GM19025 (cell line): ENCODE data around the gene EFNA4.

ENCODE experiments used
- ATAC-seq: cut with Tn5 transposase; IDR thresholded peaks from one replicate; pipeline ENCODE4 v1.9.1; 2021; ENCODE audit warnings: mild to moderate bottlenecking, low read depth, moderate library complexity; ENCODE audit not compliant: unreplicated experiment

EFNA4 gene

DNA sequence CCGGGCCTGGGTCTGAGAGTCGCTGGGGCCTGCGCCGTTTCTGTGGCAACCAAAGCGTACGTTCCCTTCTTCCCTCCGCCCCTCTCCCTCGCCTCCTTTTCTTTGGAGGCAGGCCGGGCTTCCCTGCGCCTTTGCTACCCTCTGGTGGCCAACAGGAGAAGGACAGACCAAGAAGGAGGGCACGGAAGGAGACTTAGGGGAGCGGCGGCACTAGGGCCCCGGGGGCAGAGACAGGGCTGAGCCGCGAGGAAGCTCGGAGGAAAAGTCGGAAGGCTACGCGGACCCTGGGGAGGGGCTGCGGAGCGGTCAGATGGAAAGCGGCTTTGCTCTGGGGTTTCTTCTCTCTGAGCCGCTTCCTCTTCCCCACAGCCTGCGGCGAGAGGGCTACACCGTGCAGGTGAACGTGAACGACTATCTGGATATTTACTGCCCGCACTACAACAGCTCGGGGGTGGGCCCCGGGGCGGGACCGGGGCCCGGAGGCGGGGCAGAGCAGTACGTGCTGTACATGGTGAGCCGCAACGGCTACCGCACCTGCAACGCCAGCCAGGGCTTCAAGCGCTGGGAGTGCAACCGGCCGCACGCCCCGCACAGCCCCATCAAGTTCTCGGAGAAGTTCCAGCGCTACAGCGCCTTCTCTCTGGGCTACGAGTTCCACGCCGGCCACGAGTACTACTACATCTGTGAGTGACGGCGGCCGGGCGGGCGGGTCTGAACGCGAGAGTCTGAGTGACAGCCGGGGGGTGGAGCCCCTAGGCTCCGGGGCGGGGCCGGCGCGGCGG, 21.4 kb downstream of the EFNA4 start:
- ATAC-seq, result peak; percentile 82

DNA sequence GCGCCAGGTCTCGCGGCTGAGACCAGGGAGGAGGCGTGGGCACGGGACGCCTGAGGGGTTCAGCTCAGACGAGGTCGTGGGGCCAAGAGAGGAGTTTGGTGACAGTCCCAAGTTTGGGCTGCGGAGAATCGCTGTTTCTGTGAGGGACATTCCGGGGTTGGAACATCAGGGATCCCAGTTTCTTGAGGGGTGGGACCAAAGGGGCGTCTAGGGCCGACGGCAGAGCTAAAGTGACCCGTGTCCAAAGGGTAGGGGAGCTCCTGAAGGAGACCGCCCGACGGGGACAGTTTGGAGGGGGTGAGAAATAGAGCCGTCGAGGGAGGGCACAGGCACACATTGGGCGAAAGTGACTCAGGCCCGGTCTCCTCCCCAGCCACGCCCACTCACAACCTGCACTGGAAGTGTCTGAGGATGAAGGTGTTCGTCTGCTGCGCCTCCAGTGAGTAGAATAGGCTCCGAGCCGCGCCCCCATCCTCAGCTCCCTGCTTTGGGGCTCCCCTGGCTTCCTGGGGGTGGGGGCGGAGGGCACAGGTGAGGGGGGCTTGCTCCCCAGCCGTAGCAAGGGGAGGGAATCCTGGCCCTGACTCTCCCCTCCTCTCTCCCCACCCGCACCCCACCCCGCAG, 22.1 kb downstream of the EFNA4 start:
- no peak for ATAC-seq

DNA sequence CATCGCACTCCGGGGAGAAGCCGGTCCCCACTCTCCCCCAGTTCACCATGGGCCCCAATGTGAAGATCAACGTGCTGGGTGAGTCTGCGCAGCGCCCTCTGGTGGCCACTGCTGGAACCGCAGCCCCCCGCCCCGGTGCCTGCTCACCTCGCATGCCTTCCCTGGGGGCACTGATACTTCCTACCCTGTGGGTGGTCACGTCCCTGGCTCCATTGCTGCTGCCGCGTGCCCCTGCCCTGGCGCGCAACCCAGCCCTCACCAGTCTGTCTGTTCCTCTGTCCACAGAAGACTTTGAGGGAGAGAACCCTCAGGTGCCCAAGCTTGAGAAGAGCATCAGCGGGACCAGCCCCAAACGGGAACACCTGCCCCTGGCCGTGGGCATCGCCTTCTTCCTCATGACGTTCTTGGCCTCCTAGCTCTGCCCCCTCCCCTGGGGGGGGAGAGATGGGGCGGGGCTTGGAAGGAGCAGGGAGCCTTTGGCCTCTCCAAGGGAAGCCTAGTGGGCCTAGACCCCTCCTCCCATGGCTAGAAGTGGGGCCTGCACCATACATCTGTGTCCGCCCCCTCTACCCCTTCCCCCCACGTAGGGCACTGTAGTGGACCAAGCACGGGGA, 22.7 kb downstream of the EFNA4 start:
- ATAC-seq, result no peak

DNA sequence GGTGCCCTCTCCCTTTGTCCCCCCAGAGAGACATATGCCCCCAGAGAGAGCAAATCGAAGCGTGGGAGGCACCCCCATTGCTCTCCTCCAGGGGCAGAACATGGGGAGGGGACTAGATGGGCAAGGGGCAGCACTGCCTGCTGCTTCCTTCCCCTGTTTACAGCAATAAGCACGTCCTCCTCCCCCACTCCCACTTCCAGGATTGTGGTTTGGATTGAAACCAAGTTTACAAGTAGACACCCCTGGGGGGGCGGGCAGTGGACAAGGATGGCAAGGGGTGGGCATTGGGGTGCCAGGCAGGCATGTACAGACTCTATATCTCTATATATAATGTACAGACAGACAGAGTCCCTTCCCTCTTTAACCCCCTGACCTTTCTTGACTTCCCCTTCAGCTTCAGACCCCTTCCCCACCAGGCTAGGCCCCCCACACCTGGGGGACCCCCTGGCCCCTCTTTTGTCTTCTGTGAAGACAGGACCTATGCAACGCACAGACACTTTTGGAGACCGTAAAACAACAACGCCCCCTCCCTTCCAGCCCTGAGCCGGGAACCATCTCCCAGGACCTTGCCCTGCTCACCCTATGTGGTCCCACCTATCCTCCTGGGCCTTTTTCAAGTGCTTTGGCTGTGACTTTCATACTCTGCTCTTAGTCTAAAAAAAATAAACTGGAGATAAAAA, 23.5 kb downstream of the EFNA4 start:
- no peak for ATAC-seq

DNA sequence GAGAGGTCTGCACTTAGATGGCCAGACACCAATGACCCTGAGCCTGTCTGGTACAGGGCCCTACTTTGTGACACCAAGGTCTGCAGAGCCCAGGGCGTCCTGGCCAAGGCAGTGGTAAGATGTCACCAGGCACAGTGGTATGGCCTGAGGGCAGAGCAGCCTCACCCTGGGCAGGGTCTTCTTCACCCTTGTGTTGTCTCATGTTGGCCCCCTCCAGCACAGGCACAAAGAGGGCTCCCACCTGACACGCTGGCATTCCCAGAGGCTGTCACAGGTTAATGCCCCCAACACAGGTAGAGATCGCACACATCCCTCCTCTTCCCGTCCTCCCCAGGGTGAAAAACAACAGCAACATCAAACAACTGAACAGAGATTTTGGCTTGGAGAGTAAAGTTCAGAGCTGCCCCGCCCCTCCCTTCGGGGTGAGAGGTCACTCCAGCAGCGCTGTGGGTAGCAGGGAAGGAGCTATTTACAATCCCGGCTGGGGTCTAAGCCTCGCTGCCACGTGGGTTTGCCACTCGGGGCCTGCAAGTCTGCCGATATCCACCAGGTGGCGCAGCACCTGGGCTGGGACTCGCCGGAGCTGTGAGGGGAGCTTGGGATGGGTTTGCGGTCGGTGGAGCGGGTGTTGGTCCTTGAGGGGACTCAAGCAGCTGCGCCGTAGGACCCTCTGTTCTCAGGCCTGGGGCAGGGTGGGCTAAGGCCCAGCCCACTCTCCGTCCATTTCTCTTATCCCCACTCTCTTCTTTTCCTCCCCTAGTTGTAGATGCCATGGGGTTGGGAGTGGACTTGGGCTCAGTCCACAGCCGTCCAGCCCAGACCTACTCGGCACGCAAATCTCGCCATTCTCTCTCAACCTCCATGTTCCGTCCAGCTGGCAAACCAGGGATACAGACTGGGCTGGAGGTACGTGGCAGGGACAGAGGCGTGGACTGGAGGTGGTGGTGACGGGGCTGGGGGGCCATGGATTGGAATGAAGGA, 27.8 kb downstream of the EFNA4 start:
- no peak for ATAC-seq

DNA sequence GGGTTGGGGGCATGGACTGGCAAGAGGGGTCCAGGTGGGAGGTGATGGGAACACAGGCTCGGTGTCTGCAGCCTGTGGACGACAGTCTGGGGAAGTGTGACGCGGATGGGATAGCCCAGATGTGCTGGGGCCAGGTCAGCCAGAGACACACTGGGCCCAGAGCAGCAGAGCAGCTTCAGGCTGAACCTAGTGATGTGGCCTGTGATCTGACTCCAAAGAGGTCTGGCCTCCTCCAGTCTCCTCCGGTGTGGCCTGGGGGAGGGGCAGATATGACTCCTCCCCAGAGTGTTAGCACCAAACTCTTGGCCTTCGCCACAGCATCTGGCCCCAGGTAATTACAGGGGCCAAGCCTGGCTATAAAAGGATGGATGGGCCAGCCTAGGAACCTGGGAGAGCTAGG, 28.6 kb downstream of the EFNA4 start:
- ATAC-seq, result no peak

DNA sequence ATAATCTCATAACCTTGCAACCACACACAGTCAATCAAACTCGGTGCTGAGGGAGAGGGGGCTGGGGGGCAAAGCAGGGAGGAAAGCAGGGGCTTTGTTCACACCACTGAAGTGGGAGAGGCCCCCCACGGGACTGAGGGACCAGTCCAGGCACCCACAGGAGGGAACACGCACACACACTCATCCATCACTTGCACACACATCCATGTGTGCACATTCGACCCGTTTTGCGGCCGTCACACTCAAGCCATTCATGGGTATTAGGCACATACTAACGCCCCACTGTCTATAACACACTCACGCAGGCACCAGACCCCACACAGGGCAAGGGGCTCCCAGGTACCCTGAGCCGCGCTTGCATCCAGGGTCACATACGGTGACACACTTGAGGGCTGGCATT, 29.1 kb downstream of the EFNA4 start:
- no peak for ATAC-seq

DNA sequence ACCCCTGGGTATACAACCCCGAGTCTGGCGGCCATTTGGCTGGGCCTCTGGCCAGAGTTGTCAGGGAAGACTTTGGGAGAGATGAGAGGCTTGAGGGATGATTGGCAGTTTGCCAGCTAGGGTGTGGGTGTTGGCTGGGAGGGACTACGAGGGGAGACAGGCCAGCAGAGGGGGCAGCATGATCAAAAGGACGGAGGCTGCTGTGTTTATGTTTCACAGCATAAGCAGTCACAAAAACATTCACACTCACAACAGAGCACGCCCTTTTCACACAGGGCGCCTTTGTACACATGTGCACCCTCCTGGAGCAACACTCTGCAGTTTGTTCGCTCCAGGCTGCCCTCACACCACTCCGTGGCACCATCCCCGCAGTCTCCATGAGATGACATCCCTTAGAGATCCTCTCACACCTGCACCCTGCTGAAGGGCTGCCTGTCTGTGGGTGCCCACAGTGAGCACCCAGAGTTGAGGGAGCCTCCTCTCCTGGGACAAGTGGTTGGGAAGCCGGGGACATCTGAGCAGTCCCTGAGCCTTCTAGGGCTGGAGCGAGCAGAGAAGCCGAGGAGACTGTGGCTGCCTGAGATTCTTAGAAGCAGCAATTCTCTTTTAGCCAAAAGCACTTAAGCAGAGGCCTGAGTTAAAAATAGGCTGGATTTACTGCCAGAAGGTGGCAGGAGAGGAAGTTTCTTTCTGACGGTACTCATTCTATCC, 30.5 kb downstream of the EFNA4 start:
- ATAC-seq, result no peak

DNA sequence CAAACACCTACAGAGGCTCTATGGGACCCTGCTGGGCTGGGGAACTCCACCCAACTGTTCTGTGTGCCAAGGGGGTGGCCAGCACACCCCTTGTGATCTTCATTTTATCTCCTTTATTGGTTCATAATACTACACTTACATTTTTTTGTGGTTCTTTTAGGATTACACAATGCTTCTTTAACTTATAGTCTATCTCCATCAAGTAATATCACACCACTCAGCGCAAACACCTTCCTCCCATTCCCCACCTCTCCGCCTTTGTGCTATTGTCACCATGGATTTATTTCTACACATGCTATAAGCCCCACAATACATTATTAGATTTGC, 31.0 kb downstream of the EFNA4 start:
- ATAC-seq, result no peak

DNA sequence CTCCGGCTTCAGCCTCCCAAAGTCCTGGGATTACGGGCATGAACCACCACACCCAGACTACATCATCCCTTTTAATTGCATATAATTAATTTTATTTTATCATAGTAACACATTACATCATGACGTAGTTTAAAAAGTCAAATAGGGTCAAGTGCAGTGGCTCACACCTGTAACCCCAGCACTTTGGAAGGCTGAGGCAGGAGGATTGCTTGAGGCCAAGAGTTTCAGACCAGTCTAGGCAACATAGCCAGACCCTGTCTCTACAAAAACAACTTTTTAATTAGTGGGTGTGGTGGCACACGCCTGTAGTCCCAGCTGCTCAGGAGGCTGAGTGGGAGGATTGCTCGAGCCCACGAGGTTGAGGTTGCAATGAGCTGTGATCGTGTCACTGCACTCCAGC, 35.8 kb downstream of the EFNA4 start:
- ATAC-seq, result no peak

DNA sequence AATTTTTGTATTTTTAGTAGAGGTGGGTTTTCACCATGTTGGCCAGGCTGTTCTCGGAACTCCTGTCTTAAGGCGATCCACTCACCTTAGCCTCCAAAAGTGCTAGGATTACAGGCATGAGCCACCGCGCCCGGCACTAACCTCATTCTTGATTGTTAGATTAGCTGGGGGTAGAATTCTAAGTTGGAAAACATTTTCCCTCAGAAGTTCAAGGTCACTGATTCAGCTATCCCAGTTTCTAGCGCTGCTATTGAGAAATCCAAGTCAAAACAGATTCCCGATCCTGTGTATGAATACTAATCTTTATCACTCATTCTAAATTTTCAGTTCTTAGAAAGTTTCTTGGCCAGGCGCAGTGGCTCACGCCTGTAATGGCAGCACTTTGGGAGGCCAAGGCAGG, 39.8 kb downstream of the EFNA4 start:
- ATAC-seq, result no peak

DNA sequence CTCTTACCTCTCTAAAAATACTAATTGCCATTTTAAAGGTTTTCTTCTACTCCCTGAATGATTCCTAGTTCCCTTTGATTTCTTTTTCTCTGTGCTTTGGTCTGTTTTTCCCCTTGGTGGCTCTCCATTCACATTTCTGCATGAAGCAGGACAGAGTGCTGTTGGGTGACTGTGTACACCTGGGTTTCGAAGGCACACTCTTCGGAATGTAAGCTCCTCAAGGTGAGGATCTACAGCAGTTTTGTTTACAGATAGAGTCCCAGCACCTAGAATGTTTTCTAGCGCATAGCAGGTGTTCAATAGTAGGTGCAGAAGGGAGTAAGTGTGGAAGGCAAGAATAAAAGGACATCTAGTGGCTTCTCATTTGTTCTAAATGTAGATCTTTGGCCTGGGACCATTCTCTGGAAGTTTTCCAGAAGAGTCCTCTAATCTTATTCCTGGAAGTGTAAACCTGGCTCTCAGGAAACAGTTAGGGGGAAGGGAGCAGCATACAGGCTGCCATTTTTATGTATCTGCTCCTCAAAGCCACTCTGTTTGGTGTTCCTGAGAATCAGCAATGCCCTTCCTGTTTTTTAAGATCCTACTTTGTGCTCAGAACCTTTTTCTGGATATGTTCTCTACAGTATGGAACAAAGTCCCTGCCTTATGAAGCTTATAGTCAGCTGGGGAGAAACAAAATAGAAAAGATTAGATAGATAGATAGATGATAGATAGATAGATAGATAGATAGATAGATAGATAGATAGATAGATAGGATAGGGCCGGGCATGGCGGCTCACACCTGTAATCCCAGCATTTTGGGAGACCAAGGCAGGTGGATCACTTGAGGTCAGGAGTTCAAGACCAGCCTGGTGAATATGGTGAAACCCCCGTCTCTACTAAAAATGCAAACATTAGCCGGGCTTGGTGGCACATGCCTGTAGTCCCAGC, 41.3 kb downstream of the EFNA4 start:
- ATAC-seq, result no peak

DNA sequence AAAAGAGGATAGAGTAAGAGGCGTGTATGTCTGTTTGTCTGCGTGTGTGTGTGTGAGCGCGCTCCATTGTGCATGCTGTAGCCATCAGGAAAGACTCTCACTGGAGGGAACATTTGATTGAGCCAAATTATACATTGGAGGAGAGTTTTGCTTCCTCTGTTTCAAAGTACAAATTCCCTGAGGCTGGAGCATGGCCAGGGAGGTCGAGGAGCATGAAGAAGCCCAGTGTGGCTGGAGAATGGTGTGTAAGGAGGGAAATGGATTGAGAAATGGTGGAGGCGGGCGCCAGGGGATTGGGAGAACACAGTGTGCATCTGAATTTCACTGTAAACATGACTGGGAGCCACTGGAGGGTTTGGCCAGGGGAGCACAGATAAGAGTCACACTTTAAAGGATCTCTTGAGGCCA, 42.1 kb downstream of the EFNA4 start:
- ATAC-seq, result no peak

DNA sequence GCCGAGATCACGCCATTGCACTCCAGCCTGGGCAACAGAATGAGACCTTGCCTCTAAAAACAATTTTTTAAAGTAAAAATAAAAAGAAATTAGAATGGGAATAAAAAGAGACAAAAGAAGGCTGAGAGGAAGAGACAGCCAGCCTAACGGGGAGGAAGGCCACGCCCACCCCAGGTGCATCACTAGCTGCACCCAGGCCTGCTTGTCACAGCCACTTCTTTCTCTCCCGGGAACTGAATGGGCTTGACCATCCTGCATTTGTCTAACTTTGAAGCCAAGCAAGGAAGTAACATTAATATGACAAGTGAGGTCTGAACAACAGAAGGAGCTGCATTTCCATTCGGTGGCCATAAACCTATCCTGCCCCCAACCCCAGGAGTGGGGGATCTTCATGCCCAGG, 43.3 kb downstream of the EFNA4 start:
- ATAC-seq, result no peak

DNA sequence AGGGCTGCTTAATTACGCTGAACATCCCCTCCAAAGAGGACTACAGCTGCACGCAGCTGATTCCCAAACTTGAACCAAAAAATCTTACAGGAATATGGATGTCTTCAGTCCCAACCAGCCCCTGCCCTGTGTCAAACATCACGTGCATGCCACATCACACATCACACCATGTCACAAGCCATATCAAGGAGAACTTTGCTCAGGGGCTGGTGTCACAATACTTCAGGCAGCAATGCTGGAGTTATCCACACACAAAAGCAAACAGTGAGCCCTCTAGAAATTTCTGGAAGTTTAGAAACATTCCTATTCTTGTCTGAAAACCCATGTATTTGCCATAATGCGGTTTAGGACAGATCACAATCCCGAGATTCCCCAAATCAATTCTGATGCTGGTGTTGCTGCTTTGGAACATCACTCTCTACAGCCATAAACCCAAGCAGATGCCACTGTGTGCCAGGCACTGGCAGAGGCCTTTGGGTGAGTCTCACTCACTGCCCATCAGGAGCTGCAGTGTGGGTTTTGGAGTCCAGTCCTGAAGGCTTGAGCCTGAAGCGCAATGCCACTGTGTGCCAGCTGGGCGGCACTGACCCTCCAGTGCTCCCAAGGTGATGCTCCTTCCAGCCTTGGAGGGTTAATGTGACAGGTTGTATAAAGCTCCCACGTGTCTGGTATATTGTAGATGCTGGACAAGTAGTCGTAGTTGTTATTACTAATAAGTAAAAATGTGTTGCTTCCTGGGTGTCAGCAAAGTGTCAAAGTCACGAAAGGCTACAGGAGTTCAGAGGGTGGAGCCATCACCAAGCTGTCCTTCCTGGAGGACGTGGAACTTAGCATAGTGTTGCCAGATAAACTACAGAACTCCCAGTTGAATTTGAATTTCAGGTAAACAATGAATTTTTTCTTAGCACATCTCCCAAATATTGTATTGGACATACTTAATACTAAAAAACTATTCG, 44.0 kb downstream of the EFNA4 start:
- no peak for ATAC-seq

DNA sequence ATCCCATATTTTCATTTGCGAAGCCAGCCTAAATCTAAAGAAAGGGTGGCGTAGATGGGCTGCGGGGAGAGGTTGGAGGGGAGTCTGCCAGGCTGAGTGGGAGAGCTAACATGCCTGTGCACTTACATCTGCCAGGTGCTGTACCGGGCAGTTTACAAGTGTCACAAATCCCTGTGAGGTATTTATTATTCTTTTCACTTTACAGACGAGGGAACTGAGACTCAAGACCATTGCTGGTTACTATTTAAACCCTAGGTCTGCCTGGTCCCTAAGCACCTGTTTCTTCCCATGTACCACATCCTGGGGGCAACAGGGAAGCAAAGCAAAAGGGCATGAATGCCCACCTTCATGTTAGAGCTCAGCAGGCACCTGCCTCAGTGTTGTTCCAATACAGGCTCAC, 44.8 kb downstream of the EFNA4 start:
- no peak for ATAC-seq

DNA sequence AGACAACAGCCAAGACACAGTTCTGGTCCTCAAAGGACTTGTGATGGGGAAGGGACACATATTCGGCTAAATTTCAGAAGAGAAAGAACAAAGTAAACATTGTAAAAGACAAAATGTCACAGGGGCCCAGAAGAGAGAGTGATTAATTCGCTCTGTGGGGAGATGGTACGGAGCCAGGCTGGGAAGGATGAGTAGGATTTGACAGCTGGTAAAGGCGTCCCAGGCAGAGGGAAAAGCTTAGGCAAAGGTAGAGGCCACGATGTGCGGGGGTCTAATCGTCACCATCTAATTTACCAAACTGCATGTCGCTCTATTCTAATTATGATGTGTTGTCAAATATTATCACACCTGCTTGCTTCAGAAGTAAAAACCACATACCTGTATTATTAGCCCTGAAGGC, 46.8 kb downstream of the EFNA4 start:
- no peak for ATAC-seq

DNA sequence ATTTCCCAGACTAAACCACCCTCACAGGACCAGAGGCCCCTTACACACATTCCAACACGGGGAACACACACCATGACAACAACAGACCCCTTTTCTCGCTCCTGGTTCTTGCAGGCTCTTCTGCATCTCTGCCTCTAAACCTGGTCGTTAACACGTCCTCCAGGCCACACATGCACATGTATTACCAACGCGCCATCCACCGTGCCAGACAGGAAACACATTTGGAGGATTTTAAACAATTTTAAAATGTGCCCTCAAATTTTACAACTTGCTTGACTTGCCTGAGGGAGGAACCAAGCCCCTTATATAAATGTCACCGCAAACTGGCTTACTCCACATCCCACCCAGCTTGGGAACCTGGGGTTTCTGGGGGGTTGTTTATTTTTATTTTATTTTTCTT, 47.3 kb downstream of the EFNA4 start:
- ATAC-seq, result no peak
